Gastrocnemius medialis (tissue), 4 donors: ENCODE measurements around the gene KMO.

Experiments
- POLR2A ChIP-seq, 2 donors: fragments of 450-650 bp; IDR thresholded peaks; one replicate each; pipeline ENCODE4 v1.6.1; 2017; ENCODE audit warnings: antibody characterized with exemption in 2 of 2, mild to moderate bottlenecking in 2 of 2, moderate library complexity in 2 of 2
- TF ChIP-seq, protein P1 (sequence below), 5 experiments: fragments of 450-650 bp in 3 of 5; fragments of 200-600 bp in 2 of 5; sonication (generic) in 2 of 5; IDR thresholded peaks in 4 of 5; conservative IDR thresholded peaks in 1 of 5; 1 replicate in 4 of 5; 2 replicates in 1 of 5; pipeline ENCODE4 v1.5.1; 2016 to 2019; ENCODE audit warnings: antibody characterized with exemption in 5 of 5, mild to moderate bottlenecking in 3 of 5, moderate library complexity in 3 of 5

DNA sequence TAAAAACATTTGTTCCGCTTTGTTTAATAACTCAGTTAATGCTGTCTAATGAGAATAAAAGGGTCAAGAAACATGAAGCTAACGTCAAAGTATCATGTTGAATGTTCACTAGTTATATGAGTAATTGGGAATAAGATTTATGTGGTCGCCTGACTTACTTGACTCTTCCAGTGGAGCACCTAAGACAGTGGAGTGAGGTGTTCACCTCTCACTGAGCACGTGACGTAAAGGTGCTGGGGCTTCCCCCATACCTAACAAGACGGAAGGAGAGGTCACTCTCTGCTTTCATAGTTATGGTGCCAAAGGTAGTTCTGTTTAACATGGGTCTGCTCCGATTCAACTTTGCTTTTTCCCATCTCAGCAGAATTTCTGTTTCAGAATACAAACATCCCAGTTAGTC, 686 bp downstream of the KMO start:
- TF ChIP-seq, protein P1, sequence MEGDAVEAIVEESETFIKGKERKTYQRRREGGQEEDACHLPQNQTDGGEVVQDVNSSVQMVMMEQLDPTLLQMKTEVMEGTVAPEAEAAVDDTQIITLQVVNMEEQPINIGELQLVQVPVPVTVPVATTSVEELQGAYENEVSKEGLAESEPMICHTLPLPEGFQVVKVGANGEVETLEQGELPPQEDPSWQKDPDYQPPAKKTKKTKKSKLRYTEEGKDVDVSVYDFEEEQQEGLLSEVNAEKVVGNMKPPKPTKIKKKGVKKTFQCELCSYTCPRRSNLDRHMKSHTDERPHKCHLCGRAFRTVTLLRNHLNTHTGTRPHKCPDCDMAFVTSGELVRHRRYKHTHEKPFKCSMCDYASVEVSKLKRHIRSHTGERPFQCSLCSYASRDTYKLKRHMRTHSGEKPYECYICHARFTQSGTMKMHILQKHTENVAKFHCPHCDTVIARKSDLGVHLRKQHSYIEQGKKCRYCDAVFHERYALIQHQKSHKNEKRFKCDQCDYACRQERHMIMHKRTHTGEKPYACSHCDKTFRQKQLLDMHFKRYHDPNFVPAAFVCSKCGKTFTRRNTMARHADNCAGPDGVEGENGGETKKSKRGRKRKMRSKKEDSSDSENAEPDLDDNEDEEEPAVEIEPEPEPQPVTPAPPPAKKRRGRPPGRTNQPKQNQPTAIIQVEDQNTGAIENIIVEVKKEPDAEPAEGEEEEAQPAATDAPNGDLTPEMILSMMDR (IDR thresholded peaks at IDR 0.05 in 4 of 5, conservative IDR thresholded peaks at IDR 0.05 in 1 of 5), result no peak
- TF ChIP-seq POLR2A (IDR thresholded peaks at IDR 0.05), result no peak
